ENCODE data around the gene FPGS.
"Not testable (repeated sequence)": the region's sequence is repeated elsewhere in the genome, so short reads cannot be mapped to it uniquely, and the experiment has no call there.

FPGS gene

GRCh38 chr9:127779136-127779981 is 23.3 kb upstream of the FPGS start:
- Histone ChIP-seq H3K36me3 (peaks cover 9% of the 10 kb centered on the region), H3K4me2 (peak overlapping the region; percentile 88), H3K9ac (peak overlapping the region; percentile 92), H4K20me1 (peaks cover 38% of the 10 kb centered on the region), H3K9me3 (no peaks in the 10 kb centered on the region), H3K27me3 (no peaks in the 10 kb centered on the region), H3K4me3 (peak overlapping the region; percentile 79), H3K27ac (peak overlapping the region; percentile 92), H3K4me1 (peaks cover 83% of the 10 kb centered on the region)
- TF ChIP-seq Cebpa-rat (IDR thresholded peaks at IDR 0.05), result peak; percentile 57; the same call in 1 of the 2 replicates

DNA sequence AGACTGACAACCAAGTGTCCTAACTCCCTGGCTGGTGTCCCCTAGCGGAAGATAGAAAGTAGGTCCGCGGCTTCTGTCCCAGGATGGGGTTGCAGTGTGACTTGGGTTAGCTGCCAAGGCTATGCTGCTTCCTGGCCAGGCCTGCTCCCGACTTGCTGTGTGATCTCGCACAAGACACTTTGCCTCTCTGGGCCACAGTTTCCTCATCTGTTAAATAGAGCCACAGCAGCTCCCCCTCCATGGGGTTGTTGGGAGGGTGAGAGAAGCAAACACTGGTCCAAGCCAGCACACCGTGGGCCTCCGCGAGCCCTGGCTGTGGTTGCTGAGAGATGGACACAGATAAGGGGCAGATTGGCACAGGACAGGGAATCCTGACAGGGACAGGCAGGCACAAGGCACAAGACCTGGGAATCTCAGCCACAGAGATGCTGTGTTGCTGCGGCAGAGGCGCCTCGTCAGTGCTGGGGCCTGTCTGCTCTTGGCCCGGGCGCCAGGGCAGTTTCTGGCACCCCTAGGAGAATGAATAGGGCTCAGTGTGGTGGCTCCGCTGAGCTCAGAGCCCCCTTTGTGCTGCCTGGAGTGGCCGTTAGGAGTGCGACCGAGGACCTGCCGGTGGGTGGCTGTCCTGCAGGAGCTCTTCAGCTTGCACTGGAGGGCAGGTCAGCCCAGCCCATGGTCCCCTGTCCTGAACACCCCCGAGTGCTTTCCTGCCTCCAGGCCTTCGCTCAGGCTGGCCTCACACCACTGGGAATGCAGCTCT is 22.4 kb upstream of the FPGS start:
- no peak for TF ChIP-seq Cebpa-rat (IDR thresholded peaks at IDR 0.05)
- peak overlapping the region; percentile 88 for H3K4me2 ChIP-seq
- no peak overlapping the region for H3K4me3 ChIP-seq
- H3K4me1 ChIP-seq, result peaks cover 79% of the 10 kb centered on the region
- no peaks in the 10 kb centered on the region for H3K27me3 ChIP-seq
- H3K27ac ChIP-seq, result peak overlapping the region; percentile 92
- H3K9ac ChIP-seq, result peak overlapping the region; percentile 92
- no peaks in the 10 kb centered on the region for H3K36me3 ChIP-seq
- no peaks in the 10 kb centered on the region for H3K9me3 ChIP-seq
- peaks cover 29% of the 10 kb centered on the region for H4K20me1 ChIP-seq

GRCh38 chr9:127780909-127781308 is 21.8 kb upstream of the FPGS start:
- not testable (repeated sequence) for H3K4me3 ChIP-seq, H3K27me3 ChIP-seq, H3K36me3 ChIP-seq, H3K9me3 ChIP-seq
- TF ChIP-seq Cebpa-rat (IDR thresholded peaks at IDR 0.05), result peak; percentile 29; the same call in 1 of the 2 replicates
- peak overlapping the region; percentile 15; the same call in 1 of the 2 replicates for H3K9ac ChIP-seq
- peak overlapping the region; percentile 92 for H3K27ac ChIP-seq
- H3K4me2 ChIP-seq, result peak overlapping the region; percentile 88
- peaks cover 73% of the 10 kb centered on the region for H3K4me1 ChIP-seq
- H4K20me1 ChIP-seq, result peaks cover 23% of the 10 kb centered on the region

- Histone ChIP-seq H3K27ac (peak overlapping the region; percentile 47), H3K9ac (no peak overlapping the region)
Observed at GRCh38 chr9:127781806-127782205, 20.9 kb upstream of the FPGS start.

DNA sequence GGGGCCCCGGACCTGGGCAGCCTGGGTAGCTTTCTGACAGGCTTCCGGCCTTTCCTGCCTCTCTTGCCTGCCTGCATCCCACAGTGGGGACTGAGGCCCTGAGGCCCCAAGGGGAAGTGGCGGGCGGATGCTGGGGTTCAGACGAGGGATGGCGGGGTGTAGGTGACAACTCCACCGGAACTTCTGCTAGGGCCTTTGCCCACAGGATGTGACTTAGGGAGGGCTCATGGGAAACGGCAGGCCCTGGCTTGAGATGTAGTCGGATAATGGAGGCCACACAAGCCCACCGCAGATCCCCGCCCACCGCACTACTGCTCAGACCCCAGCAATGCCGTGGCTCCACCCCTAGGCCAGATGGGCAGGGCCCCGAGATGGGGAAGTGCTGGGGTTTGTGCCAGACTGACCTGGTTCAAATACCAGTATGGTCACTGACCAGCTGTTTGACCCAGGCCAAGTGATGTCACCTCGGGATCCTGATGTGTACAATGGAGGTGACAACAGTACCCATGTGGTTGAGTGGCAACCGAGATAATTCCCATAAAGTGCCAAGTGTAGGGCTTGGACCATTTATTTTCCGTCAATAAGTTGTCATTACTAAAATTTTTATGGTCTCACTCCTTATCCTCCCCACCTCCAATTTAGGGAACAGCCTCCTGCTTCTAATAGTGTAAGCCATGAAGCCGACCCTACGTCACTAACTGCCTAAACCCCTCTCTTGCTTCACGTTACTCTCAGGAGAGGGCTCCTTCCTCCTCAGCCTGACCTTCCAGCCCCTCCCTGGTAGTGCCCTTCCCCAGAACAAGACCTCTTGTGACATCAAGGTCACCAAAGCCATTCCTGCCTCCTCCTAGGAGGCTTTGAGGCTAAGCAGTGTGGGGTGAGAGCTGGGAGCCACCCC is 19.3 kb upstream of the FPGS start:
- Histone ChIP-seq H3K9me3 (no peaks in the 10 kb centered on the region), H3K9ac (peak overlapping the region; percentile 98), H3K4me1 (peaks cover 79% of the 10 kb centered on the region), H3K4me3 (peak overlapping the region; percentile 96), H3K4me2 (peak overlapping the region; percentile 88), H3K27ac (peak overlapping the region; percentile 98), H3K27me3 (no peaks in the 10 kb centered on the region), H3K36me3 (peaks cover 15% of the 10 kb centered on the region), H4K20me1 (peaks cover 44% of the 10 kb centered on the region)
- 0 out of 2 replicates have a peak, but pooled peaks have one; percentile 22 for TF ChIP-seq Cebpa-rat (IDR thresholded peaks at IDR 0.05)

More at GRCh38 chr9:127781806-127782205, 20.9 kb upstream of the FPGS start:
- Histone ChIP-seq H3K36me3 (no peaks in the 10 kb centered on the region; the same call in 1 of the 2 replicates), H3K4me2 (peak overlapping the region; percentile 88), H4K20me1 (peaks cover 29% of the 10 kb centered on the region), H3K27me3 (no peaks in the 10 kb centered on the region), H3K9me3 (no peaks in the 10 kb centered on the region), H3K4me1 (peaks cover 69% of the 10 kb centered on the region), H3K4me3 (no peak overlapping the region)
- TF ChIP-seq Cebpa-rat (IDR thresholded peaks at IDR 0.05), result no peak

GRCh38 chr9:127785023-127785932 is 17.4 kb upstream of the FPGS start:
- Histone ChIP-seq H3K4me1 (peaks cover 79% of the 10 kb centered on the region), H3K4me3 (peak overlapping the region; percentile 96), H3K36me3 (peaks cover 35% of the 10 kb centered on the region), H3K9me3 (no peaks in the 10 kb centered on the region), H3K9ac (peak overlapping the region; percentile 98), H4K20me1 (peaks cover 48% of the 10 kb centered on the region), H3K27ac (peak overlapping the region; percentile 98), H3K4me2 (peak overlapping the region; percentile 88), H3K27me3 (no peaks in the 10 kb centered on the region)
- no peak for TF ChIP-seq Cebpa-rat (IDR thresholded peaks at IDR 0.05)

- Histone ChIP-seq H3K9me3 (no peaks in the 10 kb centered on the region), H3K9ac (peak within 1 kb of the TSS; percentile 98), H3K27ac (peak within 1 kb of the TSS; percentile 98), H4K20me1 (peaks cover 53% of the 10 kb centered on the region), H3K36me3 (peaks cover 43% of the 10 kb centered on the region), H3K4me2 (peak within 1 kb of the TSS; percentile 92), H3K4me1 (peaks cover 79% of the 10 kb centered on the region), H3K4me3 (peak within 1 kb of the TSS; percentile 96), H3K27me3 (no peaks in the 10 kb centered on the region)
- no peak for TF ChIP-seq Cebpa-rat (IDR thresholded peaks at IDR 0.05)
Observed at GRCh38 chr9:127785933-127786772, 16.5 kb upstream of the FPGS start, which contains the start of gene CDK9. CDK9 (plus strand) TSS chr9:127786034; CDS start chr9:127786149, 115 bp downstream.

DNA sequence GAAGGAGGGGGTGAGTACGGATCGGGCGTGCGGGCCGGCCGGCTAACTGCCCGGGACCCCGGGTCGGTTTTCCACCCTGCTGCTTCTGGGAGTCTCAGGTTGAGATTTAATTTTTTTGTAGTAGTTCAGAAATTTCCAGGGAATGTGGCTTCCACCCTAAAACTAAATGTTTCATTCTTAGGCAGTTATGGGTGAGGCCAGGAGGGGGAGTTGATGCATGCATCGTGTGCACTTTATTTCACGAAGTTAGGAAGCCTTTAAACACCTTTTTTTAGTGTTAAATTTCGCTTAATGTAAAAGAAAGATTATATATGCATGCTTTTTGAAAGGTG is 15.9 kb upstream of the FPGS start:
- peaks cover 55% of the 10 kb centered on the region for H4K20me1 ChIP-seq

More for the DNA sequence above, 15.9 kb upstream of the FPGS start:
- no peak for TF ChIP-seq Cebpa-rat (IDR thresholded peaks at IDR 0.05)
- Histone ChIP-seq H3K9me3 (no peaks in the 10 kb centered on the region), H3K4me3 (peak overlapping the region; percentile 96), H3K9ac (peak overlapping the region; percentile 98), H3K27me3 (no peaks in the 10 kb centered on the region), H3K27ac (peak overlapping the region; percentile 98), H3K4me2 (peak overlapping the region; percentile 92), H3K36me3 (peaks cover 49% of the 10 kb centered on the region), H3K4me1 (peaks cover 79% of the 10 kb centered on the region)
